ENCODE measurements around the gene COX18. TPM values are rescaled to one million over a fixed set of nuclear protein-coding genes. Genes with fewer than 3 reads are reported as not detected.
A peak's percentile ranks its signal among the peaks of the same experiment; 100 is the strongest.

The COX18 gene, protein sequence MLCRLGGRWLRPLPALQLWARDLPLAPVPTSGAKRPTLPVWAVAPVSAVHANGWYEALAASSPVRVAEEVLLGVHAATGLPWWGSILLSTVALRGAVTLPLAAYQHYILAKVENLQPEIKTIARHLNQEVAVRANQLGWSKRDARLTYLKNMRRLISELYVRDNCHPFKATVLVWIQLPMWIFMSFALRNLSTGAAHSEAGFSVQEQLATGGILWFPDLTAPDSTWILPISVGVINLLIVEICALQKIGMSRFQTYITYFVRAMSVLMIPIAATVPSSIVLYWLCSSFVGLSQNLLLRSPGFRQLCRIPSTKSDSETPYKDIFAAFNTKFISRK
- total RNA-seq, result 15.4 and 16.8 TPM in 2 replicates
- long read RNA-seq, full-length matches to known transcripts, result 2 of 8 reads
- long read RNA-seq, partial matches to known transcripts, result 2 of 8 reads
- long read RNA-seq, other reads (novel, unspliced or antisense), result 4 of 8 reads

DNA sequence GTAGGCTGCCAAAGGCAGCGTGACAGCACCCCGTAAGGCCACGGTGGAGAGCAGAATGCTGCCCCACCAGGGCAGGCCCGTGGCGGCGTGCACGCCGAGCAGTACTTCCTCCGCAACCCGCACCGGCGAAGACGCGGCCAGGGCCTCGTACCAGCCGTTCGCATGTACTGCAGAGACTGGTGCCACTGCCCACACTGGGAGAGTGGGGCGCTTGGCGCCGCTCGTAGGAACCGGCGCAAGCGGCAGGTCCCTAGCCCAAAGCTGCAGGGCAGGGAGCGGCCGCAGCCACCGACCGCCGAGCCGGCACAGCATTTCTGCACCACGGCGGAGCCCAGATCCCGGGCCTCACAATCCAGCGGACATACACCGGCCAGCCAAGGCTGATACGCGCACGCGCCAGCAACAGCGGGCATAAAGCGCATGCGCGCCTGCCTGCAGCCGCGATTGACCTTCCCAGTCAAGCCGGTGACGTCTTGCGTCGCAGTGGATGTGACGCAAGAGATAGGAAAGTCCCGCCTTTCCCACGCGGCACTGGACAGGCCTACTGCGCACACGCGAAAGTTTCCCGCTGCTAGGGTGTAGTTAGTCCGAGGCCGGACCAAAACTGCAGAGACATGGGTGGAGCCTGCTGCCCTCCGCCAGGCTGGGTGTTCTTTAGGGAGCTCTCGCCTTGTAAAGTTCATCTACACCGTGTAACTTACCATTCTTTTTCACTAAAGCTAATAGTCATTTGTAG is at the start of gene COX18:
COX18 (minus strand) TSS at position 379 of the 736 bp plus-strand sequence; CDS start at position 312, 67 bp downstream.
- peak; percentile 93 for DNase-seq (ENCODE audit: low spot score, unreplicated experiment)
- H3K4me3 Mint-ChIP-seq (ENCODE audit: low read depth), result peak within 1 kb of the TSS; percentile 94
- H3K4me1 Mint-ChIP-seq (ENCODE audit: low read depth), result peaks cover 11% of the 10 kb centered on the region
- peak within 1 kb of the TSS; percentile 98 for H3K27ac Mint-ChIP-seq
- peaks cover 3% of the 10 kb centered on the region for H3K36me3 Mint-ChIP-seq (ENCODE audit: insufficient read depth)
- H3K27me3 Mint-ChIP-seq, result no peaks in the 10 kb centered on the region
- no peaks in the 10 kb centered on the region for H3K9me3 Mint-ChIP-seq (ENCODE audit: low read depth)
- TF ChIP-seq, protein P1, sequence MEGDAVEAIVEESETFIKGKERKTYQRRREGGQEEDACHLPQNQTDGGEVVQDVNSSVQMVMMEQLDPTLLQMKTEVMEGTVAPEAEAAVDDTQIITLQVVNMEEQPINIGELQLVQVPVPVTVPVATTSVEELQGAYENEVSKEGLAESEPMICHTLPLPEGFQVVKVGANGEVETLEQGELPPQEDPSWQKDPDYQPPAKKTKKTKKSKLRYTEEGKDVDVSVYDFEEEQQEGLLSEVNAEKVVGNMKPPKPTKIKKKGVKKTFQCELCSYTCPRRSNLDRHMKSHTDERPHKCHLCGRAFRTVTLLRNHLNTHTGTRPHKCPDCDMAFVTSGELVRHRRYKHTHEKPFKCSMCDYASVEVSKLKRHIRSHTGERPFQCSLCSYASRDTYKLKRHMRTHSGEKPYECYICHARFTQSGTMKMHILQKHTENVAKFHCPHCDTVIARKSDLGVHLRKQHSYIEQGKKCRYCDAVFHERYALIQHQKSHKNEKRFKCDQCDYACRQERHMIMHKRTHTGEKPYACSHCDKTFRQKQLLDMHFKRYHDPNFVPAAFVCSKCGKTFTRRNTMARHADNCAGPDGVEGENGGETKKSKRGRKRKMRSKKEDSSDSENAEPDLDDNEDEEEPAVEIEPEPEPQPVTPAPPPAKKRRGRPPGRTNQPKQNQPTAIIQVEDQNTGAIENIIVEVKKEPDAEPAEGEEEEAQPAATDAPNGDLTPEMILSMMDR (IDR thresholded peaks at IDR 0.05; ENCODE audit: unreplicated experiment), result peak; percentile 28

DNA sequence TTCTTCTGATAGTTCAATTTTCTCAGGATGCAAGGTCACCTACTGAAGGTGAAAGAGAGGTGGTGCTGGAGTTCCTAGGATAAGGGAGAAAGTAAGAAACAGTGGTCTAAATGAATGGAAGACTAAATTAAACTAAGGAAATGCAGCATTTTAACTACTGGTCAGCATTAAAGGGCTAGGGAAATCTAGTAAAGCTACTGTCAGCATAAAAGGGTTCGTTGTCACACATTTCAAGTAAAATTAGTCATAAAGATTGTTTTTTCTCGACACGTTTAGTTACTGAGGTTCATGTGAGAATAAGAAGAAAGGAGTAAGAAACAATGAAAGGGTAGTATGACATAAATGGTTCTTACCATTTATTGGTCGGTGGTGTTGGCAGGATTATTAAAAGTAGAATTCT is 40.0 kb upstream of the COX18 start:
- Mint-ChIP-seq H3K4me3 (ENCODE audit: low read depth) (no peak overlapping the region), H3K9me3 (ENCODE audit: low read depth) (no peaks in the 10 kb centered on the region), H3K4me1 (ENCODE audit: low read depth) (no peaks in the 10 kb centered on the region), H3K27me3 (no peaks in the 10 kb centered on the region), H3K36me3 (ENCODE audit: insufficient read depth) (peaks cover 11% of the 10 kb centered on the region), H3K27ac (no peak overlapping the region)
- TF ChIP-seq, protein P1 (IDR thresholded peaks at IDR 0.05; ENCODE audit: unreplicated experiment), result no peak
- no peak for DNase-seq (ENCODE audit: low spot score, unreplicated experiment)

DNA sequence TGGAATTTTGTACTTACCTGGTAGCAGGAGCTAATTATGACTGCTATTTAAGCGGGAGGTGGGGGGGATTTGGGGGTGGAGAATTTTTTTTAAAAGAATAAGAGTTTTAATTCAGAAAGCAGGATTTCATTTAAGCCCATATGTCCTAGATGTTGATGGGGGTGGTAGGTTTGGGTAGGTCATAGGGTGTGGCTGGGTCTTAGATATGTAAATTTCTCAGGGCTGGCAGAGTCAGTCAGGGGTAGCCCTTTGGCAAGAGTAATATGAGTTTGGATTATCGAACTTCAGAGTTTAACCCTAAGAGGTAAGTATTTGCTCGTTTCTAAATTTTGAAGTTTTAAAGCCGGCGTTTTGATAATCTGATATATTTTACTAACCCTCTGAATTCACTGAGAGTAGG is 35.2 kb upstream of the COX18 start:
- Mint-ChIP-seq H3K4me3 (ENCODE audit: low read depth) (no peak overlapping the region), H3K9me3 (ENCODE audit: low read depth) (no peaks in the 10 kb centered on the region), H3K36me3 (ENCODE audit: insufficient read depth) (peaks cover 14% of the 10 kb centered on the region), H3K4me1 (ENCODE audit: low read depth) (peaks cover 4% of the 10 kb centered on the region), H3K27ac (no peak overlapping the region), H3K27me3 (no peaks in the 10 kb centered on the region)
- TF ChIP-seq, protein P1 (IDR thresholded peaks at IDR 0.05; ENCODE audit: unreplicated experiment), result no peak
- DNase-seq (ENCODE audit: low spot score, unreplicated experiment), result no peak

DNA sequence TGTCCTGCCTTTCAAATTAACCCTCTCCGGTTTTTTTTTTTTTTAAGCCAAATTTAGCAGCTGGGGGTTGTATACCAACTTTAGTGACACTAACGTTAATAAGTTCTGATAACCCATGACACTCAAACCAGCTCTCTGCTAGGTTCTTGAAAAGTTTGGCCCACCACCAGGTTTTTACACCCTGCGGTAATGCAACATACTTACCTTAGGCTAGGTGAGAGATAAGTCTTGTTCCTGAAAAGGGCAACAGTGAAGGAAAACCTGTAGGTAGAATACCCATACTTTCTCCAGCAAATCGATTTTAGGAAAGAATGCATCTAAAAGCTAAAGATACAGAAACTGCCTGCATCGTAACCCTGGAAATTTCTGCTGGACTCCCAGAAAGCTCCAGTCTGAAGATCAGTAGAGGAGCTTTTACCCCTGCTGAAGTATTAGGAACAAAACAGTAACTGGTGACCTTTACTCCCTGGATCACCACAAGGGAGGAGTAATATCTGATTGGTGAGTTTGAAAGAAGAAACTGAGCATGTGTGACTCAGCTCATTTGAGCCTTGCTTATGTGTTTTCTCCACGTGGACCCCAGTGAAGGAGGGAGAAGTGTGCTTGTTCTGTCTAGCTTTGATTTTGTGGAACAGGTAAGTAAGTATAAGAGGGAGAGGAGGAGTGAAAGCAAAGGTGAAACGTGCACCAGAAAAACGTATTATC is 34.4 kb upstream of the COX18 start:
- no peaks in the 10 kb centered on the region for H3K27me3 Mint-ChIP-seq
- H3K36me3 Mint-ChIP-seq (ENCODE audit: insufficient read depth), result peaks cover 16% of the 10 kb centered on the region
- H3K9me3 Mint-ChIP-seq (ENCODE audit: low read depth), result no peaks in the 10 kb centered on the region
- H3K4me1 Mint-ChIP-seq (ENCODE audit: low read depth), result peaks cover 4% of the 10 kb centered on the region
- TF ChIP-seq, protein P1 (IDR thresholded peaks at IDR 0.05; ENCODE audit: unreplicated experiment), result no peak
- H3K4me3 Mint-ChIP-seq (ENCODE audit: low read depth), result no peak overlapping the region
- H3K27ac Mint-ChIP-seq, result peak overlapping the region; percentile 75
- no peak for DNase-seq (ENCODE audit: low spot score, unreplicated experiment)

DNA sequence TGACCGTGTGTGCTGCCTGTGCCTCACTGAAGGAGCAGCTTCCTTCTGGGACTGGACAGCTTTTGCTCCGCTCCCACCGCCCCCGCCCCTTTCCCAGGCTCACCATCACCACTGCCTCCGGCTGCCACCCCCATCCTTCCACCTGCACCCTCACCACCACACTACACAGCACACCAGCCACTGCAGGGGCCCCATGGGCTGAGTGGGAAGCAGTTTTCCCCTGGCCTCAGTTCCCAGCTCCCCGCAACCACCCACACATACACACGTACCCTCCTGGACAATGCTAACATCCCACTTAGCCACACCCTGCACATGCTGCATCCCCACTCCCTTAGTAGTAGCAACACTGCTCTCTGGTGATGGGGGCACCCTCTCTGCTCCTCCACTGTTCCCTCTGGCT is 29.6 kb upstream of the COX18 start:
- no peak for DNase-seq (ENCODE audit: low spot score, unreplicated experiment)
- Mint-ChIP-seq H3K4me1 (ENCODE audit: low read depth) (peaks cover 1% of the 10 kb centered on the region), H3K9me3 (ENCODE audit: low read depth) (no peaks in the 10 kb centered on the region), H3K36me3 (ENCODE audit: insufficient read depth) (peaks cover 19% of the 10 kb centered on the region), H3K27ac (peak overlapping the region; percentile 74), H3K4me3 (ENCODE audit: low read depth) (no peak overlapping the region), H3K27me3 (no peaks in the 10 kb centered on the region)
- TF ChIP-seq, protein P1 (IDR thresholded peaks at IDR 0.05; ENCODE audit: unreplicated experiment), result no peak

Data from progenitor cell of endocrine pancreas (in vitro differentiated cells).